WTC11 (cell line): ENCODE results near the gene GNAL.

Source experiments
- ZNF232 ChIP-seq: sonication (generic); formaldehyde crosslinking; IDR thresholded peaks from 2 replicates; pipeline ENCODE4 v1.8.0; 2022; ENCODE audit warnings: mild to moderate bottlenecking, missing genetic modification reagents
- TF ChIP-seq, protein P1 (sequence below): sonication (generic); formaldehyde crosslinking; IDR thresholded peaks from 2 replicates; pipeline ENCODE4 v1.8.1; 2022; ENCODE audit warnings: low read depth, mild to moderate bottlenecking, moderate library complexity, missing genetic modification reagents, borderline replicate concordance
- TF ChIP-seq, protein P2 (sequence below): sonication (generic); formaldehyde crosslinking; conservative IDR thresholded peaks from 2 replicates; pipeline ENCODE4 v1.8.1; 2022; ENCODE audit warnings: mild to moderate bottlenecking, missing genetic modification reagents

DNA sequence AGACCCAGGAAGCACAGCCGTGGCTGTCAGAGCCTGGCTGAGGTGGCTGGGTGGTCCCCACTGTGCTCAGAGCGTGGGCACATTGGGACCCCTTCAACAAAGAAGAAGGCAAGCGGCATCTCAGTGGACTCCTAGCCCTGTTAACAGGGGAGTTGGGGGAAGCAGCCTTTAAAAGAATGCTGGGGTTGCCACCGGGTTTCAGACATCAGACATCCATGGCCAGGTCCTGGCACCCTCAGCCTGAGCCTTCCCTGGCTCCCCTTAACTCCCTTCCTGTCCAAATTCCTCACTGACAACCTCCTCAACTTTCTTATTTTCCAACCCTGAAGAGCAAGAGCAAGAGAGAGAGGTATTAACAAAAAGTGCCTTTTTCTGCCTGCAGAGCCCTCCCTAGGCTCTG is 24.8 kb upstream of the GNAL start:
- TF ChIP-seq, protein P1, sequence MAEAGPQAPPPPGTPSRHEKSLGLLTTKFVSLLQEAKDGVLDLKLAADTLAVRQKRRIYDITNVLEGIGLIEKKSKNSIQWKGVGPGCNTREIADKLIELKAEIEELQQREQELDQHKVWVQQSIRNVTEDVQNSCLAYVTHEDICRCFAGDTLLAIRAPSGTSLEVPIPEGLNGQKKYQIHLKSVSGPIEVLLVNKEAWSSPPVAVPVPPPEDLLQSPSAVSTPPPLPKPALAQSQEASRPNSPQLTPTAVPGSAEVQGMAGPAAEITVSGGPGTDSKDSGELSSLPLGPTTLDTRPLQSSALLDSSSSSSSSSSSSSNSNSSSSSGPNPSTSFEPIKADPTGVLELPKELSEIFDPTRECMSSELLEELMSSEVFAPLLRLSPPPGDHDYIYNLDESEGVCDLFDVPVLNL (CRISPR knock-in tag): no peak
- TF ChIP-seq, protein P2, sequence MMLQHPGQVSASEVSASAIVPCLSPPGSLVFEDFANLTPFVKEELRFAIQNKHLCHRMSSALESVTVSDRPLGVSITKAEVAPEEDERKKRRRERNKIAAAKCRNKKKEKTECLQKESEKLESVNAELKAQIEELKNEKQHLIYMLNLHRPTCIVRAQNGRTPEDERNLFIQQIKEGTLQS (CRISPR knock-in tag): no peak
- no peak for TF ChIP-seq ZNF232 (CRISPR knock-in tag)
